Breast epithelium (tissue), 3 donors: Measurements from ENCODE around the gene NAP1L1.

ENCODE experiments used
- CTCF ChIP-seq, 3 donors: fragments of 450-650 bp; IDR thresholded peaks; one replicate each; pipeline ENCODE4 v1.5.1; 2016 to 2017; ENCODE audit warnings: antibody characterized with exemption in 3 of 3, mild to moderate bottlenecking in 3 of 3, moderate library complexity in 3 of 3
- POLR2A ChIP-seq: fragments of 450-650 bp; IDR thresholded peaks from one replicate; pipeline ENCODE4 v1.6.1; 2016; ENCODE audit warnings: antibody characterized with exemption, mild to moderate bottlenecking, moderate library complexity

GRCh38 chr12:76023069-76023690 is 61.3 kb downstream of the NAP1L1 start:
- TF ChIP-seq POLR2A (no peak), CTCF (IDR thresholded peaks at IDR 0.05) (no peak)
